GM13977 (cell line): ENCODE measurements around the gene PEX5L.

Source experiments
- DNase-seq: peaks from one replicate; pipeline ENCODE4 v3.0.0; 2012; ENCODE audit warnings: low spot score
- CTCF ChIP-seq: IDR thresholded peaks from 2 replicates; pipeline ENCODE4 v1.5.1; 2012; ENCODE audit warnings: mild to moderate bottlenecking, control low read depth; ENCODE audit not compliant: insufficient read depth; ENCODE audit errors: extremely low read depth, missing control alignments
- in situ Hi-C: fragments of 300-500 bp; cut with MboI; formaldehyde crosslinking; loops from one replicate; pipeline ENCODE4 v1.12.0; 2022; ENCODE audit warnings: low sequenced_read_pairs, low pct_unique_long_range_greater_than_20kb, mixed read lengths, inconsistent platforms; ENCODE audit not compliant: unreplicated experiment

PEX5L gene

GRCh38 chr3:179969525-179969924 lies 67.2 kb downstream of the PEX5L start:
- in situ Hi-C loops: no loop called here
- TF ChIP-seq CTCF: no peak
- DNase-seq: no peak

DNA sequence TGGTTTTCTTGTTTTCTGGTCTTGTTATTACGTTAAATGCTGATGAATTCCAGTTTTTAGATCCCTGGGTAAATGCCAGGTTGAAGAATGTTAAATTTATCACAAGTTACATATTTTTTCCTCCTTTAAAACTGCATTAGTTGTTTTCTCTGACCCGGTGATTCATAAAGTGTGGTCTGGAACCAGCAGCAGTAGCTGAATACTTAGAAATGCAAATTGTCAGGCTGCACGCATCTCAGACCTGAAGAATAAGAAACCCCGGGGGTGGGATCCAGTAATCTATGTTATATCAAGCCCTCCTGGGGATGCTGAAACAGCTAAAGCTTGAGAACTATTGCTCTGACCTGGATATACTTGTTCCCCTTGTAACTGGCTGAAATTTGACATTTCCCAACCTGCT lies 69.1 kb downstream of the PEX5L start:
- in situ Hi-C loops: no loop called here
- no peak for TF ChIP-seq CTCF
- no peak for DNase-seq

GRCh38 chr3:179964890-179965289 lies 71.8 kb downstream of the PEX5L start:
- TF ChIP-seq CTCF: no peak
- DNase-seq: no peak
- in situ Hi-C loops: no loop called here

DNA sequence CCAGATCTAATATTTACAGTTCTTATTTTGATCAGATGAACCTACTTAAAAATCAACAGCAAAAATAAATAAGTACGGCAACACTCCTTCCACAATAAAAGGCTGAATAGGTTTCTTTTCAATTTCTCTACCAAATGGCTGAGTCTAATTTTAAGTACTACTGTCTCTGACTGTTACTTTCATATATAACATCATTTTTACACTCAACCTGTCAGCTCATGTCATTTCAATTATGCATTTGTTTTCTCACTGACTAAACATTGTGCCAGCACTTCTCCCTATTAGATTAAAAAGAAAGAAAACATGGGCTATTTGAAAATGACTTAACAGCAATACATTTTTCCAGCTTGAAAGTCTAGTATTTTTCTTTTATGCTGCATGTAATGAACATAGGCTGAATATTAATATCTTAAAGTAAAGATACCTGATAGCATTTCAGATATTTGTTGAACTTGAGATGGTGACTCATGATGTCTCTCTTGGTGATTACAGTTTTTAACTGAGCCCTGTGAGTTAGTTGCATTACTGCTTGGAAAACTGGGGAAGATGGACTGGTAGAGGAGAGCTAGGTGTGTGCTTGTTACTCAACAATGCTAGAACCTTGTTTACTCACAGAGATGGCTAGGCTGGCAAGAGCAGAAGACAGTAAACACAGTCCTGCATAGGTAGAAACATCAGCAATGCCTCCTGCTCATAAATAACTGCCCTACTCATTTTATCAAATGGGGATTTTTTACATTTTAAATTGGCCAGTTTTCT lies 73.9 kb downstream of the PEX5L start:
- no peak for DNase-seq
- in situ Hi-C loops: no loop called here
- no peak for TF ChIP-seq CTCF

GRCh38 chr3:179961703-179962078 lies 75.0 kb downstream of the PEX5L start:
- no peak for TF ChIP-seq CTCF
- in situ Hi-C loops: no loop called here
- no peak for DNase-seq

- DNase-seq: no peak
- in situ Hi-C loops: no loop called here
- no peak for TF ChIP-seq CTCF
Measured at GRCh38 chr3:179961071-179961702, 75.5 kb downstream of the PEX5L start.
